HEK293 (cell line): ENCODE measurements around the gene GPC2.
A peak's percentile ranks its signal among the peaks of the same experiment; 100 is the strongest.

Experiments
- CTCF ChIA-PET: fragments of 350-600 bp; formaldehyde crosslinking; extraction: SDS; loops from one replicate; lab custom pipeline; 2021; ENCODE audit warnings: antibody characterized with exemption; lab: Yijun Ruan, JAX
- POLR2A ChIA-PET: fragments of 300-600 bp; formaldehyde crosslinking; extraction: SDS; loops from one replicate; lab custom pipeline; 2020; ENCODE audit warnings: antibody characterized with exemption, inconsistent platforms; lab: Yijun Ruan, JAX
- H3K27ac ChIP-seq: fragments of 200-500 bp; sonication (Bioruptor generic); 2 replicates; pipeline ENCODE4 v1.5.1; 2014; ENCODE audit warnings: low read depth, low read length, control low read depth, inconsistent platforms; ENCODE audit errors: extremely low read depth
- H3K36me3 ChIP-seq, 2 experiments: fragments of 200-500 bp in 1 of 2; sonication (Bioruptor generic) in 1 of 2; 1 replicate in 1 of 2; 2 replicates in 1 of 2; pipeline ENCODE4 v1.5.1; 2014 to 2017; ENCODE audit warnings: inconsistent platforms in 2 of 2, low read length in 2 of 2; ENCODE audit not compliant: control insufficient read depth in 2 of 2, insufficient read depth in 1 of 2
- H3K4me1 ChIP-seq: fragments of 200-500 bp; sonication (Bioruptor generic); 2 replicates; pipeline ENCODE4 v1.5.1; 2014; ENCODE audit warnings: mild to moderate bottlenecking, low read length, inconsistent platforms; ENCODE audit not compliant: control insufficient read depth, insufficient read depth
- H3K4me3 ChIP-seq: 2 replicates; pipeline ENCODE4 v1.5.1; 2011; ENCODE audit warnings: low read depth, mild to moderate bottlenecking, control low read depth, low read length, moderate library complexity
- H3K9me3 ChIP-seq: fragments of 200-500 bp; sonication (Bioruptor generic); 2 replicates; pipeline ENCODE4 v1.5.1; 2014; ENCODE audit warnings: low read depth, low read length, inconsistent platforms; ENCODE audit not compliant: control insufficient read depth, insufficient read depth
- FEZF1 ChIP-seq: fragments of 450-650 bp; formaldehyde crosslinking; IDR thresholded peaks from 2 replicates; pipeline ENCODE4 v1.5.1; 2016; ENCODE audit warnings: missing biosample characterization, missing genetic modification characterization
- KLF7 ChIP-seq: fragments of 450-650 bp; formaldehyde crosslinking; IDR thresholded peaks from 2 replicates; pipeline ENCODE4 v1.5.1; 2016; ENCODE audit warnings: missing biosample characterization, missing genetic modification characterization, borderline replicate concordance
- KLF8 ChIP-seq: fragments of 450-650 bp; formaldehyde crosslinking; IDR thresholded peaks from 2 replicates; pipeline ENCODE4 v1.5.1; 2016; ENCODE audit warnings: missing biosample characterization, missing genetic modification characterization
- SP3 ChIP-seq: fragments of 450-650 bp; formaldehyde crosslinking; IDR thresholded peaks from 2 replicates; pipeline ENCODE4 v1.5.1; 2016; ENCODE audit warnings: missing biosample characterization, missing genetic modification characterization
- ZBTB20 ChIP-seq: fragments of 450-650 bp; formaldehyde crosslinking; IDR thresholded peaks from 2 replicates; pipeline ENCODE4 v1.5.1; 2016; ENCODE audit warnings: missing biosample characterization, missing genetic modification characterization
- ZBTB48 ChIP-seq: fragments of 450-650 bp; formaldehyde crosslinking; IDR thresholded peaks from 2 replicates; pipeline ENCODE4 v1.5.1; 2016; ENCODE audit warnings: missing biosample characterization, missing genetic modification characterization
- ZEB2 ChIP-seq: fragments of 450-650 bp; formaldehyde crosslinking; IDR thresholded peaks from 2 replicates; pipeline ENCODE4 v1.5.1; 2016; ENCODE audit warnings: missing biosample characterization, missing genetic modification characterization
- ZNF223 ChIP-seq: fragments of 450-650 bp; formaldehyde crosslinking; IDR thresholded peaks from 2 replicates; pipeline ENCODE4 v1.5.1; 2016; ENCODE audit warnings: missing biosample characterization, missing genetic modification characterization
- ZNF239 ChIP-seq: fragments of 450-650 bp; formaldehyde crosslinking; IDR thresholded peaks from 2 replicates; pipeline ENCODE4 v1.5.1; 2016; ENCODE audit warnings: missing biosample characterization, missing genetic modification characterization
- ZNF24 ChIP-seq: fragments of 450-650 bp; formaldehyde crosslinking; IDR thresholded peaks from 2 replicates; pipeline ENCODE4 v1.5.1; 2016; ENCODE audit warnings: missing biosample characterization, missing genetic modification characterization
- ZNF341 ChIP-seq: fragments of 450-650 bp; formaldehyde crosslinking; IDR thresholded peaks from 2 replicates; pipeline ENCODE4; 2016; ENCODE audit warnings: low read depth, missing biosample characterization, missing genetic modification characterization
- ZNF394 ChIP-seq: fragments of 450-650 bp; formaldehyde crosslinking; IDR thresholded peaks from 2 replicates; pipeline ENCODE4 v1.5.1; 2016; ENCODE audit warnings: missing biosample characterization, missing genetic modification characterization, mild to moderate bottlenecking, moderate library complexity, borderline replicate concordance
- ZNF600 ChIP-seq: fragments of 450-650 bp; formaldehyde crosslinking; IDR thresholded peaks from 2 replicates; pipeline ENCODE4 v1.5.1; 2016; ENCODE audit warnings: missing biosample characterization, missing genetic modification characterization
- ZNF76 ChIP-seq: fragments of 450-650 bp; formaldehyde crosslinking; IDR thresholded peaks from 2 replicates; pipeline ENCODE4; 2016; ENCODE audit warnings: low read depth, missing biosample characterization, missing genetic modification characterization, borderline replicate concordance
- ZNF843 ChIP-seq: fragments of 450-650 bp; formaldehyde crosslinking; IDR thresholded peaks from 2 replicates; pipeline ENCODE4 v1.5.1; 2016; ENCODE audit warnings: missing biosample characterization, missing genetic modification characterization
- ZXDB ChIP-seq: fragments of 450-650 bp; formaldehyde crosslinking; IDR thresholded peaks from 2 replicates; pipeline ENCODE4 v1.5.1; 2016; ENCODE audit warnings: missing biosample characterization, missing genetic modification characterization
- TF ChIP-seq, protein P1 (sequence below): fragments of 450-650 bp; formaldehyde crosslinking; IDR thresholded peaks from 2 replicates; pipeline ENCODE4 v1.5.1; 2016; ENCODE audit warnings: missing biosample characterization, missing genetic modification characterization, borderline replicate concordance
- TF ChIP-seq, protein P2 (sequence below): fragments of 450-650 bp; formaldehyde crosslinking; IDR thresholded peaks from 2 replicates; pipeline ENCODE4 v1.5.1; 2017; ENCODE audit warnings: missing biosample characterization, missing genetic modification characterization
- TF ChIP-seq, protein P3 (sequence below): fragments of 450-650 bp; formaldehyde crosslinking; conservative IDR thresholded peaks from 2 replicates; pipeline ENCODE4 v1.5.1; 2016; ENCODE audit warnings: low read depth, missing biosample characterization, missing genetic modification characterization
- TF ChIP-seq, protein P4 (sequence below): fragments of 450-650 bp; formaldehyde crosslinking; IDR thresholded peaks from 2 replicates; pipeline ENCODE4 v1.5.1; 2016; ENCODE audit warnings: missing biosample characterization, missing genetic modification characterization

The GPC2 gene

DNA sequence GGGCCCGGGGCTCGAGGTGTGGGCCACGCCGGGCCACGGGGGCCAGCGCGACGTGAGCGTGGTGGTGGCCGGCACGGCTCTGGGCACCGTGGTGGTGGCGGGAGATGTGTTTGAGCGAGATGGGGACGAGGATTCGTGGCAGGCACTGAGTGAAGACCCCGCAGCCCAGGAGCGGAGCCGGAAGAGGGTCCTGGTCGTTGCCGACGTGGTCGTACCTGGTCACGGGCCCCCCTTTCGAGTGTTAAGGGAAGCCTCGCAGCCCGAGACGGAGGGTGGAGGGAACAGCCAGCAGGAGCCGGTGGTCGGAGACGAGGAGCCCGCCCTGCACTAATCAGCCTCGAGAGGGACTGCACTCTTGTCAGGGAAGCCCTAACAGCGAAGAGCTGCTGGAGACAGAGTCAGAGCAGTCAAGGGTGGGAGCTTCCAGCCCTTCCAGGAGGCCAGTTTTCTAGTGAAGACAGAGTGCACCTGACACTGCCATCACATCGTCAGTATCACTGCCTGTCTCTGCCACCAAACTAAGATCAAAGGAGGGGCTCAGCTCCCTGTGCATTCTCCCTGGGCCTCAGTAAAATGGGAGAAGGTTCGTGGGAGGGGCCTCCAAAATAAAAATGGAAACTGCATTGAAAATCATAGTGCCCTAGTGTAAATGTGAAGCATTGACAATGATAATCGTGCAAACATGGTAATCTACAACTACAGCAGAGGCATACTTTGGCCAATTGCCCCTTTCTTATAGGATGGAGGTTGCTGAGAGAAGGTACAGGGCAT is 49.1 kb downstream of the GPC2 start (continued):
- TF ChIP-seq, protein P1, sequence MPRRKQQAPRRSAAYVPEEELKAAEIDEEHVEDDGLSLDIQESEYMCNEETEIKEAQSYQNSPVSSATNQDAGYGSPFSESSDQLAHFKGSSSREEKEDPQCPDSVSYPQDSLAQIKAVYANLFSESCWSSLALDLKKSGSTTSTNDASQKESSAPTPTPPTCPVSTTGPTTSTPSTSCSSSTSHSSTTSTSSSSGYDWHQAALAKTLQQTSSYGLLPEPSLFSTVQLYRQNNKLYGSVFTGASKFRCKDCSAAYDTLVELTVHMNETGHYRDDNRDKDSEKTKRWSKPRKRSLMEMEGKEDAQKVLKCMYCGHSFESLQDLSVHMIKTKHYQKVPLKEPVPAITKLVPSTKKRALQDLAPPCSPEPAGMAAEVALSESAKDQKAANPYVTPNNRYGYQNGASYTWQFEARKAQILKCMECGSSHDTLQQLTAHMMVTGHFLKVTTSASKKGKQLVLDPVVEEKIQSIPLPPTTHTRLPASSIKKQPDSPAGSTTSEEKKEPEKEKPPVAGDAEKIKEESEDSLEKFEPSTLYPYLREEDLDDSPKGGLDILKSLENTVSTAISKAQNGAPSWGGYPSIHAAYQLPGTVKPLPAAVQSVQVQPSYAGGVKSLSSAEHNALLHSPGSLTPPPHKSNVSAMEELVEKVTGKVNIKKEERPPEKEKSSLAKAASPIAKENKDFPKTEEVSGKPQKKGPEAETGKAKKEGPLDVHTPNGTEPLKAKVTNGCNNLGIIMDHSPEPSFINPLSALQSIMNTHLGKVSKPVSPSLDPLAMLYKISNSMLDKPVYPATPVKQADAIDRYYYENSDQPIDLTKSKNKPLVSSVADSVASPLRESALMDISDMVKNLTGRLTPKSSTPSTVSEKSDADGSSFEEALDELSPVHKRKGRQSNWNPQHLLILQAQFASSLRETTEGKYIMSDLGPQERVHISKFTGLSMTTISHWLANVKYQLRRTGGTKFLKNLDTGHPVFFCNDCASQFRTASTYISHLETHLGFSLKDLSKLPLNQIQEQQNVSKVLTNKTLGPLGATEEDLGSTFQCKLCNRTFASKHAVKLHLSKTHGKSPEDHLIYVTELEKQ (tag by site-specific recombination): no peak
- TF ChIP-seq ZNF341 (tag by site-specific recombination): peak; percentile 96

DNA sequence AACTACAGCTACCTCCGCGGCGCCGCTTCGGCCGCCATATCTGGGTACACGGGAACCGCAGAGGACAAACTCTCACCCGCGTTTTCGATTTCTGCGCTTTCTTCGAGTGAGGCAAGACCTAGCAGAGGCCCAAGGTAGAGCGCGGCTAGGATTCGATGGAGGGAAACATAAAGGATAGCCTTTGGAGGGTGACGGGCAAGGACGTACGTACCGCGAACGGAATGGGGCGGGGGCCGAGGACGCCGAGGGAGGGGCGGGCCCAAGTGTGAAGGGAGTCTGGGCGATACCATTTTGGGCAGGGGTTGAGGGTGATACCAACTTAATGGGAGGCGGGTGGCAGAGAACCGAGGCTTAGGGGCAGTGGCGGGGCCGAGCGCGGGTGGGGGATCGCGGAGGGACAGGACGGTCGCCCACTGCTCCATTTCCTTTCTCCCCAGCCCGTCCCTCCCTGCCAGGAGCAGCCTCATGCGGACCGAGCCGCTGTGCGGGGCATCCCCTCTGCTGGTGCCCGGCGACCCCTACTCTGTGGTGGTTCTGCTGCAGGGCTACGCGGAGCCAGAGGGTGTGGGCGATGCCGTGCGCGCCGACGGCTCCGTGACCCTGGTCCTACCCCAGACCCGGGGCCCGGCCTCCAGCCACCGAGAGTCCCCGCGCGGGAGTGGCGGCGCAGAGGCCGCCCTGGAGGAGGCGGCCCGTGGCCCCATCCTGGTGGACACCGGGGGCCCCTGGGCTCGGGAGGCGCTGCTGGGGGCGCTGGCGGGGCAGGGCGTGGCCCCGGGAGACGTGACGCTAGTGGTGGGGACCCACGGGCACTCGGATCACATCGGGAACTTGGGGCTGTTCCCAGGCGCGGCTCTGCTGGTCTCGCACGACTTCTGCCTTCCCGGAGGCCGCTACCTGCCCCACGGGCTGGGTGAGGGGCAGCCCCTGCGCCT is 50.0 kb downstream of the GPC2 start, which contains the start of gene MBLAC1:
Gene MBLAC1, plus strand, starts transcription at position 37 of the 935 bp plus-strand sequence. Its CDS starts 429 bp downstream, at position 466.
- Histone ChIP-seq H3K4me1 (no peaks in the 10 kb centered on the region; the same call in 1 of the 2 replicates), H3K4me3 (peak within 1 kb of the TSS; percentile 79), H3K9me3 (no peaks in the 10 kb centered on the region), H3K27ac (peak within 1 kb of the TSS; percentile 98), H3K36me3 (peaks cover 0 to 11% of the 10 kb centered on the region in 2 experiments; a peak in 2 of 3 replicates)
- ChIA-PET CTCF (interaction anchor here (0.6 to 1.4 kb wide), 4 partner anchors 25 to 284 kb away, joined by 3 to 10 read pairs (median 3); no protein-coding TSS in a partner anchor), POLR2A (interaction anchor here (0.7 to 8.4 kb wide), 13 partner anchors 13 to 303 kb away, joined by 3 to 81 read pairs (median 4); partner anchors contain the start of genes AP4M1, GPC2, LAMTOR4 and MCM7)
- peak; percentile 97 for TF ChIP-seq ZBTB20 (tag by site-specific recombination)
- TF ChIP-seq ZNF239 (tag by site-specific recombination): peak; percentile 14; the same call in 1 of the 2 replicates
- peak; percentile 23; the same call in 1 of the 2 replicates for TF ChIP-seq ZNF76
- TF ChIP-seq KLF7 (tag by site-specific recombination): peak; percentile 90; the same call in 1 of the 2 replicates
- no peak for TF ChIP-seq FEZF1 (tag by site-specific recombination)
- TF ChIP-seq, protein P2, sequence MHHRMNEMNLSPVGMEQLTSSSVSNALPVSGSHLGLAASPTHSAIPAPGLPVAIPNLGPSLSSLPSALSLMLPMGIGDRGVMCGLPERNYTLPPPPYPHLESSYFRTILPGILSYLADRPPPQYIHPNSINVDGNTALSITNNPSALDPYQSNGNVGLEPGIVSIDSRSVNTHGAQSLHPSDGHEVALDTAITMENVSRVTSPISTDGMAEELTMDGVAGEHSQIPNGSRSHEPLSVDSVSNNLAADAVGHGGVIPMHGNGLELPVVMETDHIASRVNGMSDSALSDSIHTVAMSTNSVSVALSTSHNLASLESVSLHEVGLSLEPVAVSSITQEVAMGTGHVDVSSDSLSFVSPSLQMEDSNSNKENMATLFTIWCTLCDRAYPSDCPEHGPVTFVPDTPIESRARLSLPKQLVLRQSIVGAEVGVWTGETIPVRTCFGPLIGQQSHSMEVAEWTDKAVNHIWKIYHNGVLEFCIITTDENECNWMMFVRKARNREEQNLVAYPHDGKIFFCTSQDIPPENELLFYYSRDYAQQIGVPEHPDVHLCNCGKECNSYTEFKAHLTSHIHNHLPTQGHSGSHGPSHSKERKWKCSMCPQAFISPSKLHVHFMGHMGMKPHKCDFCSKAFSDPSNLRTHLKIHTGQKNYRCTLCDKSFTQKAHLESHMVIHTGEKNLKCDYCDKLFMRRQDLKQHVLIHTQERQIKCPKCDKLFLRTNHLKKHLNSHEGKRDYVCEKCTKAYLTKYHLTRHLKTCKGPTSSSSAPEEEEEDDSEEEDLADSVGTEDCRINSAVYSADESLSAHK (tag by site-specific recombination): no peak
- TF ChIP-seq ZEB2 (tag by site-specific recombination): peak; percentile 93; the same call in 1 of the 2 replicates
- TF ChIP-seq, protein P3, sequence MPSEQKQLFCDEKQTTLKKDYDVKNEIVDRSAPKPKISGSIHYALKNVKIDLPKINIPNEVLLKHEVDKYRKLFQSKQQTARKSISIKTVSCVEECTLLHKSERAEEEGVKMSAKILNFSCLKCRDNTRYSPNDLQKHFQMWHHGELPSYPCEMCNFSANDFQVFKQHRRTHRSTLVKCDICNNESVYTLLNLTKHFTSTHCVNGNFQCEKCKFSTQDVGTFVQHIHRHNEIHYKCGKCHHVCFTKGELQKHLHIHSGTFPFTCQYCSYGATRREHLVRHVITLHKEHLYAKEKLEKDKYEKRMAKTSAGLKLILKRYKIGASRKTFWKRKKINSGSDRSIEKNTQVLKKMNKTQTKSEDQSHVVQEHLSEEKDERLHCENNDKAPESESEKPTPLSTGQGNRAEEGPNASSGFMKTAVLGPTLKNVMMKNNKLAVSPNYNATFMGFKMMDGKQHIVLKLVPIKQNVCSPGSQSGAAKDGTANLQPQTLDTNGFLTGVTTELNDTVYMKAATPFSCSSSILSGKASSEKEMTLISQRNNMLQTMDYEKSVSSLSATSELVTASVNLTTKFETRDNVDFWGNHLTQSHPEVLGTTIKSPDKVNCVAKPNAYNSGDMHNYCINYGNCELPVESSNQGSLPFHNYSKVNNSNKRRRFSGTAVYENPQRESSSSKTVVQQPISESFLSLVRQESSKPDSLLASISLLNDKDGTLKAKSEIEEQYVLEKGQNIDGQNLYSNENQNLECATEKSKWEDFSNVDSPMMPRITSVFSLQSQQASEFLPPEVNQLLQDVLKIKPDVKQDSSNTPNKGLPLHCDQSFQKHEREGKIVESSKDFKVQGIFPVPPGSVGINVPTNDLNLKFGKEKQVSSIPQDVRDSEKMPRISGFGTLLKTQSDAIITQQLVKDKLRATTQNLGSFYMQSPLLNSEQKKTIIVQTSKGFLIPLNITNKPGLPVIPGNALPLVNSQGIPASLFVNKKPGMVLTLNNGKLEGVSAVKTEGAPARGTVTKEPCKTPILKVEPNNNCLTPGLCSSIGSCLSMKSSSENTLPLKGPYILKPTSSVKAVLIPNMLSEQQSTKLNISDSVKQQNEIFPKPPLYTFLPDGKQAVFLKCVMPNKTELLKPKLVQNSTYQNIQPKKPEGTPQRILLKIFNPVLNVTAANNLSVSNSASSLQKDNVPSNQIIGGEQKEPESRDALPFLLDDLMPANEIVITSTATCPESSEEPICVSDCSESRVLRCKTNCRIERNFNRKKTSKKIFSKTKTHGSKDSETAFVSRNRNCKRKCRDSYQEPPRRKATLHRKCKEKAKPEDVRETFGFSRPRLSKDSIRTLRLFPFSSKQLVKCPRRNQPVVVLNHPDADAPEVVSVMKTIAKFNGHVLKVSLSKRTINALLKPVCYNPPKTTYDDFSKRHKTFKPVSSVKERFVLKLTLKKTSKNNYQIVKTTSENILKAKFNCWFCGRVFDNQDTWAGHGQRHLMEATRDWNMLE (tag by site-specific recombination): no peak
- TF ChIP-seq KLF8 (tag by site-specific recombination): peak; percentile 93
- TF ChIP-seq ZXDB (tag by site-specific recombination): peak; percentile 79
- TF ChIP-seq ZBTB48 (tag by site-specific recombination): peak; percentile 99
- TF ChIP-seq ZNF394 (tag by site-specific recombination): 0 out of 2 replicates have a peak, but pooled peaks have one; percentile 60
- TF ChIP-seq ZNF843 (tag by site-specific recombination): peak; percentile 25; the same call in 1 of the 2 replicates
- TF ChIP-seq ZNF24 (tag by site-specific recombination): peak; percentile 59; the same call in 1 of the 2 replicates
- TF ChIP-seq ZNF223 (tag by site-specific recombination): no peak
- TF ChIP-seq ZNF600 (tag by site-specific recombination): peak; percentile 23; the same call in 1 of the 2 replicates
- peak; percentile 77 for TF ChIP-seq SP3 (tag by site-specific recombination)
- TF ChIP-seq, protein P4, sequence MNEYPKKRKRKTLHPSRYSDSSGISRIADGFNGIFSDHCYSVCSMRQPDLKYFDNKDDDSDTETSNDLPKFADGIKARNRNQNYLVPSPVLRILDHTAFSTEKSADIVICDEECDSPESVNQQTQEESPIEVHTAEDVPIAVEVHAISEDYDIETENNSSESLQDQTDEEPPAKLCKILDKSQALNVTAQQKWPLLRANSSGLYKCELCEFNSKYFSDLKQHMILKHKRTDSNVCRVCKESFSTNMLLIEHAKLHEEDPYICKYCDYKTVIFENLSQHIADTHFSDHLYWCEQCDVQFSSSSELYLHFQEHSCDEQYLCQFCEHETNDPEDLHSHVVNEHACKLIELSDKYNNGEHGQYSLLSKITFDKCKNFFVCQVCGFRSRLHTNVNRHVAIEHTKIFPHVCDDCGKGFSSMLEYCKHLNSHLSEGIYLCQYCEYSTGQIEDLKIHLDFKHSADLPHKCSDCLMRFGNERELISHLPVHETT (tag by site-specific recombination): no peak
